ENCODE data around the gene FPR1. TPM values are rescaled to one million over a fixed set of nuclear protein-coding genes. Genes with fewer than 3 reads are reported as not detected.
A peak's percentile ranks its signal among the peaks of the same experiment; 100 is the strongest.

Gene FPR1
- total RNA-seq, 1 donor from 2014 or later, result 12.8 TPM

- no peaks in the 10 kb centered on the region for H3K9me3 ChIP-seq
- H3K4me3 ChIP-seq, result no peak overlapping the region
- TF ChIP-seq, protein P1, sequence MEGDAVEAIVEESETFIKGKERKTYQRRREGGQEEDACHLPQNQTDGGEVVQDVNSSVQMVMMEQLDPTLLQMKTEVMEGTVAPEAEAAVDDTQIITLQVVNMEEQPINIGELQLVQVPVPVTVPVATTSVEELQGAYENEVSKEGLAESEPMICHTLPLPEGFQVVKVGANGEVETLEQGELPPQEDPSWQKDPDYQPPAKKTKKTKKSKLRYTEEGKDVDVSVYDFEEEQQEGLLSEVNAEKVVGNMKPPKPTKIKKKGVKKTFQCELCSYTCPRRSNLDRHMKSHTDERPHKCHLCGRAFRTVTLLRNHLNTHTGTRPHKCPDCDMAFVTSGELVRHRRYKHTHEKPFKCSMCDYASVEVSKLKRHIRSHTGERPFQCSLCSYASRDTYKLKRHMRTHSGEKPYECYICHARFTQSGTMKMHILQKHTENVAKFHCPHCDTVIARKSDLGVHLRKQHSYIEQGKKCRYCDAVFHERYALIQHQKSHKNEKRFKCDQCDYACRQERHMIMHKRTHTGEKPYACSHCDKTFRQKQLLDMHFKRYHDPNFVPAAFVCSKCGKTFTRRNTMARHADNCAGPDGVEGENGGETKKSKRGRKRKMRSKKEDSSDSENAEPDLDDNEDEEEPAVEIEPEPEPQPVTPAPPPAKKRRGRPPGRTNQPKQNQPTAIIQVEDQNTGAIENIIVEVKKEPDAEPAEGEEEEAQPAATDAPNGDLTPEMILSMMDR (IDR thresholded peaks at IDR 0.05), result no peak
- TF ChIP-seq POLR2AphosphoS5 (IDR thresholded peaks at IDR 0.05; ENCODE audit: insufficient read depth in 1 of 2, low read depth in 1 of 2) (no peak), POLR2A (IDR thresholded peaks at IDR 0.05) (no peak)
- no peak for DNase-seq (ENCODE audit: extremely low spot score in 2 of 2)
- no peak overlapping the region for H3K27ac ChIP-seq
- H3K36me3 ChIP-seq, result no peaks in the 10 kb centered on the region
- intact Hi-C loops (cut with DNase I), result no loop called here
- H3K27me3 ChIP-seq, result no peaks in the 10 kb centered on the region
- peaks cover 14% of the 10 kb centered on the region for H3K4me1 ChIP-seq
These were observed 24.3 kb downstream of the FPR1 start for GRCh38 chr19:51727349-51727880.

DNA sequence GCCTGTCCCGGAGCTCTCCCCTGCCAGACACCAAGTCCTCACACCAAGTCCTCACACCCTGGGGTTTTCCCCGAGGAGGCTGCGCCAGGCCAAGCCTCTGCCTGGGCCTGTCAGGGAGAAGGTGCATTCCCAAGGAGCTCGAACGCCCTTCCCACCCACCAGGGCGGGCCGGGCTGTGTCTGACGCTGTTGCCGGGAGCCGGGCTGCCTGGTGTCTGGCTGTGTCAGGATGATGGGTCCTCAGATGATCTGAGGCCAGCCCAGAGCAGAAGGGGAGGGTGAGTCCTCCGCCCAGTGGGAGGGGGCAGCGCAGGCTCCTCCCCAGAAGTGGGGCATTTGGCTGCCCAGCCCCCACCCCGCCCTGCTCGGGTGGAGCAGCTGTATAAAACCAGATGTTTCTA, 25.6 kb downstream of the FPR1 start:
- TF ChIP-seq POLR2AphosphoS5 (IDR thresholded peaks at IDR 0.05; ENCODE audit: insufficient read depth in 1 of 2, low read depth in 1 of 2) (peak; percentile 23 to 56), POLR2A (IDR thresholded peaks at IDR 0.05) (no peak)
- no peak overlapping the region for H3K4me3 ChIP-seq
- peak overlapping the region; percentile 60 for H3K27ac ChIP-seq
- H3K27me3 ChIP-seq, result no peaks in the 10 kb centered on the region
- no peak for DNase-seq (ENCODE audit: extremely low spot score in 2 of 2)
- H3K4me1 ChIP-seq, result peaks cover 14% of the 10 kb centered on the region
- intact Hi-C loops (cut with DNase I), result no loop called here
- no peaks in the 10 kb centered on the region for H3K36me3 ChIP-seq
- H3K9me3 ChIP-seq, result no peaks in the 10 kb centered on the region

- intact Hi-C loops (cut with DNase I), result no loop called here
- H3K4me3 ChIP-seq, result no peak overlapping the region
- DNase-seq (ENCODE audit: extremely low spot score in 2 of 2), result no peak
- H3K27me3 ChIP-seq, result peaks cover 4% of the 10 kb centered on the region
- no peak for TF ChIP-seq POLR2A (IDR thresholded peaks at IDR 0.05)
- TF ChIP-seq, protein P1 (IDR thresholded peaks at IDR 0.05), result no peak
- no peaks in the 10 kb centered on the region for H3K9me3 ChIP-seq
- H3K36me3 ChIP-seq, result no peaks in the 10 kb centered on the region
- H3K27ac ChIP-seq, result no peak overlapping the region
- peaks cover 17% of the 10 kb centered on the region for H3K4me1 ChIP-seq
These were observed 27.1 kb downstream of the FPR1 start for GRCh38 chr19:51724543-51724942.

GRCh38 chr19:51722492-51722891, 29.2 kb downstream of the FPR1 start:
- Histone ChIP-seq H3K4me3 (no peak overlapping the region), H3K4me1 (peaks cover 22% of the 10 kb centered on the region), H3K36me3 (no peaks in the 10 kb centered on the region), H3K27me3 (peaks cover 5% of the 10 kb centered on the region), H3K9me3 (no peaks in the 10 kb centered on the region), H3K27ac (no peak overlapping the region)
- TF ChIP-seq POLR2AphosphoS5 (IDR thresholded peaks at IDR 0.05; ENCODE audit: insufficient read depth in 1 of 2, low read depth in 1 of 2) (no peak), POLR2A (IDR thresholded peaks at IDR 0.05) (no peak)
- TF ChIP-seq, protein P1 (IDR thresholded peaks at IDR 0.05), result no peak
- no peak for DNase-seq (ENCODE audit: extremely low spot score in 2 of 2)
- intact Hi-C loops (cut with DNase I), result no loop called here

GRCh38 chr19:51721905-51722304, 29.8 kb downstream of the FPR1 start:
- DNase-seq (ENCODE audit: extremely low spot score in 2 of 2), result no peak
- Histone ChIP-seq H3K4me3 (no peak overlapping the region), H3K4me1 (peaks cover 22% of the 10 kb centered on the region), H3K27me3 (peaks cover 5% of the 10 kb centered on the region), H3K36me3 (no peaks in the 10 kb centered on the region), H3K27ac (no peak overlapping the region), H3K9me3 (no peaks in the 10 kb centered on the region)
- TF ChIP-seq POLR2AphosphoS5 (IDR thresholded peaks at IDR 0.05; ENCODE audit: insufficient read depth in 1 of 2, low read depth in 1 of 2) (no peak), POLR2A (IDR thresholded peaks at IDR 0.05) (no peak)
- TF ChIP-seq, protein P1 (IDR thresholded peaks at IDR 0.05), result no peak
- intact Hi-C loops (cut with DNase I), result no loop called here

Measured in vagina (tissue), 2 donors.